GM10248 (cell line): ENCODE results near the gene CYB561D2.

Source experiments
- CTCF ChIA-PET: fragments of 300-600 bp; sonication (Branson Sonifier 250); formaldehyde crosslinking; extraction: SDS; loops from one replicate; lab custom pipeline; 2021; ENCODE audit warnings: antibody characterized with exemption; lab: Yijun Ruan, JAX
- POLR2A ChIA-PET: fragments of 350-650 bp; sonication (Branson Sonifier 250); formaldehyde crosslinking; extraction: SDS; loops from one replicate; lab custom pipeline; 2020; ENCODE audit warnings: antibody characterized with exemption; lab: Yijun Ruan, JAX
- DNase-seq: peaks from one replicate; pipeline ENCODE4 v3.0.0; 2012; ENCODE audit errors: extremely low spot score
- TF ChIP-seq, protein P1 (sequence below): IDR thresholded peaks from 2 replicates; pipeline ENCODE4 v1.5.1; 2012; ENCODE audit warnings: mild to moderate bottlenecking, low read depth; ENCODE audit errors: extremely low read depth, missing control alignments, control extremely low read depth

The CYB561D2 gene

DNA sequence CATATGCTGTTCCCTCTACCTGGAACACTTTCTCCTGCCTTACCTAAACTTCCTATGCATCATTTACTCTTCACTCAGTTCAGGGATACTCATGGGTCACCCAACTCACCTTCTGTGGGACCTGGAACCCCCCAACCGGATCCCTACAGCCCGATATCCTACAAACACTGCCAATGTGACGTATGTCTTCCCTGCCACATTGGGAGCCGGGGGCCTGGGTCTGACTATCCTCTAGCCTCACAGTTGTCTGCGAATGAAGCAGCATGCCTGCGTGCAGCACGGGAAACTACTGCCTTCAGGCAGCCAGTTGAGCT lies 492 bp upstream of the CYB561D2 start:
- CTCF ChIA-PET: interaction anchor here (1.5 to 8.4 kb wide), 8 partner anchors 11 to 266 kb away, joined by 4 to 70 read pairs (median 10); partner anchors contain the start of gene RASSF1

DNA sequence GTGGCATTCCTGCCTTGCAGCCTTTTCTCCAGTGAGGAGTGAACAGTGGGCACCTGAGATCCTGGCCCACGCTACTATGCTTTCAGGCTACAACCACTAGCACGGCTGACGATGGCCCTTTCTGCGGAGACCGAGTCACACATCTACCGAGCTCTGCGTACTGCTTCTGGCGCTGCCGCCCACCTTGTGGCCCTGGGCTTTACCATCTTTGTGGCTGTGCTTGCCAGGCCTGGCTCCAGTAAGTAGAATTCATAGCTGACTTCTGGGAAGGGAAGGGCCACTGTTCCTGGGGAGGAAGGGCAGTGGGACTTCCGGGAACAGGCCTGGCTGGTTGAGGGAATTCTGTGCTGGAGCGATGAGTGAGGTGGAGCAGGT lies 648 bp downstream of the CYB561D2 start:
- POLR2A ChIA-PET: interaction anchor here (1.7 to 3.1 kb wide), 2 partner anchors 11 to 14 kb away, joined by 7 to 24 read pairs; partner anchors contain the start of gene RASSF1
- DNase-seq: no peak
- CTCF ChIA-PET: interaction anchor here (2.1 to 8.4 kb wide), 4 partner anchors 10 to 265 kb away, joined by 4 to 70 read pairs (median 32); partner anchors contain the start of gene RASSF1
- TF ChIP-seq, protein P1, sequence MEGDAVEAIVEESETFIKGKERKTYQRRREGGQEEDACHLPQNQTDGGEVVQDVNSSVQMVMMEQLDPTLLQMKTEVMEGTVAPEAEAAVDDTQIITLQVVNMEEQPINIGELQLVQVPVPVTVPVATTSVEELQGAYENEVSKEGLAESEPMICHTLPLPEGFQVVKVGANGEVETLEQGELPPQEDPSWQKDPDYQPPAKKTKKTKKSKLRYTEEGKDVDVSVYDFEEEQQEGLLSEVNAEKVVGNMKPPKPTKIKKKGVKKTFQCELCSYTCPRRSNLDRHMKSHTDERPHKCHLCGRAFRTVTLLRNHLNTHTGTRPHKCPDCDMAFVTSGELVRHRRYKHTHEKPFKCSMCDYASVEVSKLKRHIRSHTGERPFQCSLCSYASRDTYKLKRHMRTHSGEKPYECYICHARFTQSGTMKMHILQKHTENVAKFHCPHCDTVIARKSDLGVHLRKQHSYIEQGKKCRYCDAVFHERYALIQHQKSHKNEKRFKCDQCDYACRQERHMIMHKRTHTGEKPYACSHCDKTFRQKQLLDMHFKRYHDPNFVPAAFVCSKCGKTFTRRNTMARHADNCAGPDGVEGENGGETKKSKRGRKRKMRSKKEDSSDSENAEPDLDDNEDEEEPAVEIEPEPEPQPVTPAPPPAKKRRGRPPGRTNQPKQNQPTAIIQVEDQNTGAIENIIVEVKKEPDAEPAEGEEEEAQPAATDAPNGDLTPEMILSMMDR: no peak

More for the DNA sequence above, 492 bp upstream of the CYB561D2 start:
- no peak for DNase-seq
- POLR2A ChIA-PET: interaction anchor here (0.8 to 3.1 kb wide), 4 partner anchors 10 to 22 kb away, joined by 3 to 24 read pairs (median 6); partner anchors contain the start of genes RASSF1 and TUSC2
- TF ChIP-seq, protein P1: no peak

DNA sequence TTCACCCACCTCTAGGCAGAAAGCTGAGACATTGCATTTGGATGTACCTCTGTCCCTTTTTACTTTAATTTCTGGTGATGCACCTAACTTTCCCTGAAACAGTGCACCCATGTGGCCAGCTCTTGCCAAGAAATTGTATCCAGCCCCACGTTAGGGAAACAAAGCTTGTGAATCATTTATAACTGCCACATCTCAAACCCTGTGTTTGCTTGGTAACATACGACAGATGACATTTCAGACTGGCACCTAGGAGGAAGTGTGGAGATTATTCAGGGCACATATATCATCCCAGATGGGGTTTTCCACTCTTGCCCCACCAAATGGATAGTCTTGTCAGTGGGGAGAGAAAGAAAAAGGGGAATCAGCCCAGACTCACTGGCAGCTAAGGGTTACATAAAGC lies 2.1 kb downstream of the CYB561D2 start:
- ChIA-PET CTCF (interaction anchor here (1.2 to 2.9 kb wide), 6 partner anchors 9 to 1038 kb away, joined by 3 to 10 read pairs (median 4); partner anchors contain the start of gene RBM15B), POLR2A (interaction anchor here (1.0 to 1.2 kb wide), 2 partner anchors 15 to 216 kb away, joined by 3 to 4 read pairs; no protein-coding TSS in a partner anchor)
- no peak for DNase-seq
- TF ChIP-seq, protein P1: peak; percentile 27

- POLR2A ChIA-PET: interaction anchor here (1.0 to 1.2 kb wide), 2 partner anchors 16 to 215 kb away, joined by 3 to 4 read pairs; no protein-coding TSS in a partner anchor
- CTCF ChIA-PET: interaction anchor here (1.0 to 2.9 kb wide), 8 partner anchors 10 to 1037 kb away, joined by 3 to 10 read pairs (median 4); partner anchors contain the start of genes C3orf18 and RBM15B
- TF ChIP-seq, protein P1: no peak
- DNase-seq: no peak
Observed at GRCh38 chr3:50353245-50354004, 2.8 kb downstream of the CYB561D2 start.

DNA sequence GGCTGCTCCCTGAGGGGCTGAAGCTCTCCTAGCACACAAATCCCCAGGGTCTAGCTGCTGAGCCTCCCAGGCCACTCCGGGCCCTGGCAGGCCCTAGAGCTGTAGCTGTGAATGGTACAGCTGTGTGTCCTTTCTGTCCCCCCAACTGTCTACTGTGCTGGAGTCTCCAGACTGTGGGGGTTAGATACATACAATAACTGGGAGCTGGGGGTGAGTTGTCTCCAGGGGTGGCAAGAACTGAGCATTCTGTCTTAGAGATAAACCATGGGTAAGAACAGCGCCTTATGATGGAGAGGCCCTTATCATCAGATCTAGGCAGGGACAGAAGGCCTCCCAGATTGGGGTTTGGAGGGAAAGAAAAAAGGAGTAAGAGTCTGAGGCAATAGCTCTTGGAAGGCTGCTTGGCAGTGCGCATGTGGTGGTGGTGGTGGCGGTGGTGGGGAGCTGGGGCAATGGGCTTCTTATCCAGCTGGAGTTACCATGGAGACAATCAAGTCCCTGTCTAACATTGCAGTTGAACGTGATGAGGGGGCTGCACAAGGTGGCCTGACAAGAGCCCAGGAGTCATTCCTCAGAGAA lies 3.6 kb downstream of the CYB561D2 start:
- no peak for DNase-seq
- CTCF ChIA-PET: interaction anchor here (1.0 to 2.9 kb wide), 8 partner anchors 9 to 214 kb away, joined by 3 to 10 read pairs (median 3); partner anchors contain the start of genes C3orf18, RASSF1 and ZMYND10
- TF ChIP-seq, protein P1: no peak
- POLR2A ChIA-PET: interaction anchor here (1.2 kb wide), 1 partner anchor 215 kb away, joined by 3 read pairs; no protein-coding TSS in a partner anchor

DNA sequence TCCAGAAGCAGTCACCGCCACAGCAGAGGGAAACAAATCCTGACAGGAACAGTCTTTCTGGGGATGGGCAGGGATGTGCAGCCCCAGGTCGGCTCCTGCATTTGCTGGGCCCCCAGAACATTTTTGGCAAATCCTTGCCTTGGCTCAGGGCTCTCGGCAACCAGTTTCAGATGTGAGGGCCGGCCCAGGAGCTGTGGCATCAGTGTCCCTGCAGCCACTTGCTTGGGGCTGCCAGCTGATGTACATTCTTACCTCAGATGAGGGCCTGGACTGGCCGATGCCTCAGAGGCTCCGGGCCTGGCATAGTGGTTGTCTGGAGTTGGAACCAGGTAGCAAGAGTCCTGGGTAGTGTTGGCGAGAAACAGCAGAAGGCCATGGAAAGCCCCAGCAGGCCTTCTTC lies 4.2 kb downstream of the CYB561D2 start:
- POLR2A ChIA-PET: no interaction called here
- CTCF ChIA-PET: interaction anchor here (1.0 to 2.9 kb wide), 3 partner anchors 10 to 188 kb away, joined by 3 to 10 read pairs (median 3); partner anchors contain the start of genes RASSF1 and ZMYND10
- DNase-seq: no peak
- TF ChIP-seq, protein P1: no peak
